Fibroblast of the aortic adventitia (primary cell): Measurements from ENCODE around the gene ATP11A. TPM values are rescaled to one million over a fixed set of nuclear protein-coding genes. Genes with fewer than 3 reads are reported as not detected.
A peak's percentile ranks its signal among the peaks of the same experiment; 100 is the strongest.

Experiments
- DNase-seq: peaks from one replicate; pipeline ENCODE4 v3.0.0-alpha.2; 2010; ENCODE audit warnings: low read depth
- H3K4me3 ChIP-seq: 2 replicates; pipeline ENCODE4 v1.5.1; 2011; ENCODE audit warnings: low read depth, mild to moderate bottlenecking, control low read depth, low read length, moderate library complexity
- CTCF ChIP-seq: IDR thresholded peaks from 2 replicates; pipeline ENCODE4 v1.5.1; 2011; ENCODE audit warnings: mild to moderate bottlenecking, low read length, control low read depth, inconsistent platforms; ENCODE audit not compliant: insufficient read depth
- total RNA-seq: library from RNA; depleted of rRNA; stranded (reverse); fragments of >200 nt; gene quantifications from 2 replicates; pipeline ENCODE4 v1.2.3, GENCODE V29; 2012; ENCODE audit warnings: low replicate concordance

The ATP11A gene
- total RNA-seq, 1 donor = 8.9 TPM

- no peak for DNase-seq
- no peak overlapping the region for H3K4me3 ChIP-seq
- TF ChIP-seq CTCF = no peak
Measured at GRCh38 chr13:112648101-112648500, 41.7 kb upstream of the ATP11A start.

GRCh38 chr13:112648966-112649690 is 40.7 kb upstream of the ATP11A start:
- H3K4me3 ChIP-seq = no peak overlapping the region
- no peak for DNase-seq
- TF ChIP-seq CTCF = no peak

- H3K4me3 ChIP-seq = no peak overlapping the region
- DNase-seq = peak; percentile 43
- TF ChIP-seq CTCF = no peak
Measured at GRCh38 chr13:112651311-112651710, 38.5 kb upstream of the ATP11A start.

- no peak for DNase-seq
- TF ChIP-seq CTCF = no peak
- H3K4me3 ChIP-seq = no peak overlapping the region
Measured at GRCh38 chr13:112651750-112652511, 37.9 kb upstream of the ATP11A start.

GRCh38 chr13:112652512-112653070 is 37.2 kb upstream of the ATP11A start:
- no peak for TF ChIP-seq CTCF
- H3K4me3 ChIP-seq = no peak overlapping the region
- no peak for DNase-seq

GRCh38 chr13:112653071-112653470 is 36.8 kb upstream of the ATP11A start:
- TF ChIP-seq CTCF = no peak
- DNase-seq = no peak
- H3K4me3 ChIP-seq = no peak overlapping the region
